Activated T-cell treated with anti-CD3 and anti-CD28 coated beads, Interleukin-2, amount 50 U/mL, for 72 hours (primary cell): ENCODE results near the gene CMIP. TPM values are rescaled to one million over a fixed set of nuclear protein-coding genes. Genes with fewer than 3 reads are reported as not detected.
"Not testable (repeated sequence)": the region's sequence is repeated elsewhere in the genome, so short reads cannot be mapped to it uniquely, and the experiment has no call there.

Source experiments
- ATAC-seq, 2 donors: fragments of 150-1000 bp; cut with Tn5 transposase; replicated peaks in 1 of 2; 2 replicates each; pipeline ENCODE4 v1.10.0; 2021; ENCODE audit warnings: moderate library complexity in 2 of 2, mild to moderate bottlenecking in 1 of 2
- DNase-seq, 2 donors: peaks; one replicate each; pipeline ENCODE4 v3.0.0; 2021 to 2022; ENCODE audit warnings: mixed read lengths in 1 of 2
- H3K27ac Mint-ChIP-seq: one replicate; pipeline ENCODE4 v1.8.0; 2022; ENCODE audit warnings: mild to moderate bottlenecking, moderate library complexity, mixed read lengths
- H3K27me3 Mint-ChIP-seq: one replicate; pipeline ENCODE4 v1.8.0; 2022; ENCODE audit warnings: low read depth, mixed read lengths
- H3K36me3 Mint-ChIP-seq, 2 donors: one replicate each; pipeline ENCODE4 v1.8.0; 2022; ENCODE audit warnings: mixed read lengths in 2 of 2, mild to moderate bottlenecking in 1 of 2; ENCODE audit not compliant: insufficient read depth in 2 of 2
- H3K4me1 Mint-ChIP-seq: one replicate; pipeline ENCODE4 v1.8.0; 2022; ENCODE audit warnings: low read depth, mixed read lengths
- H3K4me3 Mint-ChIP-seq, 2 donors: one replicate each; pipeline ENCODE4 v1.8.0; 2022; ENCODE audit warnings: mild to moderate bottlenecking in 2 of 2, mixed read lengths in 2 of 2, moderate library complexity in 2 of 2
- H3K9me3 Mint-ChIP-seq, 2 donors: one replicate each; pipeline ENCODE4 v1.8.0; 2022; ENCODE audit warnings: mixed read lengths in 2 of 2
- total RNA-seq, 2 donors: library from RNA; stranded (reverse); gene quantifications; one replicate each; pipeline ENCODE4 v1.2.3, GENCODE V29; 2022

CMIP gene
- total RNA-seq, 2 donors from 2014 or later, result 53.1 to 59.0 TPM

- Mint-ChIP-seq H3K4me3 (no peak overlapping the region), H3K27me3 (no peaks in the 10 kb centered on the region), H3K36me3 (no peaks in the 10 kb centered on the region), H3K27ac (no peak overlapping the region), H3K9me3 (no peaks in the 10 kb centered on the region), H3K4me1 (peaks cover 15% of the 10 kb centered on the region)
- DNase-seq (no peak), ATAC-seq (no peak)
Observed at GRCh38 chr16:81574168-81574567, 129.6 kb downstream of the CMIP start.

- no peaks in the 10 kb centered on the region for H3K27me3 Mint-ChIP-seq
- no peaks in the 10 kb centered on the region for H3K36me3 Mint-ChIP-seq
- ATAC-seq, result no peak
Observed at GRCh38 chr16:81575307-81575706, 130.7 kb downstream of the CMIP start.

GRCh38 chr16:81575834-81576233 lies 131.2 kb downstream of the CMIP start:
- H3K9me3 Mint-ChIP-seq, result no peaks in the 10 kb centered on the region
- DNase-seq (no peak), ATAC-seq (no peak)
- H3K4me1 Mint-ChIP-seq, result peaks cover 5% of the 10 kb centered on the region
- H3K4me3 Mint-ChIP-seq, result no peak overlapping the region
- no peak overlapping the region for H3K27ac Mint-ChIP-seq
- no peaks in the 10 kb centered on the region for H3K27me3 Mint-ChIP-seq
- H3K36me3 Mint-ChIP-seq, result no peaks in the 10 kb centered on the region

More at GRCh38 chr16:81575307-81575706, 130.7 kb downstream of the CMIP start:
- H3K27ac Mint-ChIP-seq, result no peak overlapping the region
- H3K9me3 Mint-ChIP-seq, result no peaks in the 10 kb centered on the region
- H3K4me3 Mint-ChIP-seq, result no peak overlapping the region
- H3K4me1 Mint-ChIP-seq, result peaks cover 5% of the 10 kb centered on the region
- no peak for DNase-seq

- ATAC-seq (no peak), DNase-seq (no peak)
Observed at GRCh38 chr16:81576696-81577095, 132.1 kb downstream of the CMIP start.

GRCh38 chr16:81577272-81577671 lies 132.7 kb downstream of the CMIP start:
- not testable (repeated sequence) for H3K27ac Mint-ChIP-seq, H3K4me3 Mint-ChIP-seq, H3K27me3 Mint-ChIP-seq, DNase-seq, H3K36me3 Mint-ChIP-seq, H3K4me1 Mint-ChIP-seq, H3K9me3 Mint-ChIP-seq, ATAC-seq

More at GRCh38 chr16:81576696-81577095, 132.1 kb downstream of the CMIP start:
- H3K4me1 Mint-ChIP-seq, result peaks cover 5% of the 10 kb centered on the region
- H3K36me3 Mint-ChIP-seq, result no peaks in the 10 kb centered on the region
- no peaks in the 10 kb centered on the region for H3K9me3 Mint-ChIP-seq
- no peak overlapping the region for H3K27ac Mint-ChIP-seq
- no peak overlapping the region for H3K4me3 Mint-ChIP-seq
- H3K27me3 Mint-ChIP-seq, result no peaks in the 10 kb centered on the region

GRCh38 chr16:81578076-81578475 lies 133.5 kb downstream of the CMIP start:
- Mint-ChIP-seq H3K27me3 (no peaks in the 10 kb centered on the region), H3K4me3 (no peak overlapping the region), H3K9me3 (no peaks in the 10 kb centered on the region), H3K27ac (no peak overlapping the region), H3K36me3 (no peaks in the 10 kb centered on the region), H3K4me1 (peaks cover 5% of the 10 kb centered on the region)
- no peak for DNase-seq
- ATAC-seq, result no peak

- no peak overlapping the region for H3K4me3 Mint-ChIP-seq
- H3K4me1 Mint-ChIP-seq, result peaks cover 5% of the 10 kb centered on the region
- ATAC-seq (no peak), DNase-seq (no peak)
- H3K36me3 Mint-ChIP-seq, result no peaks in the 10 kb centered on the region
- H3K9me3 Mint-ChIP-seq, result no peaks in the 10 kb centered on the region
- no peak overlapping the region for H3K27ac Mint-ChIP-seq
- H3K27me3 Mint-ChIP-seq, result no peaks in the 10 kb centered on the region
Observed at GRCh38 chr16:81578636-81579413, 134.2 kb downstream of the CMIP start.

- H3K27me3 Mint-ChIP-seq, result no peaks in the 10 kb centered on the region
- H3K9me3 Mint-ChIP-seq, result no peaks in the 10 kb centered on the region
- H3K36me3 Mint-ChIP-seq, result no peaks in the 10 kb centered on the region
- no peak for DNase-seq
- no peak for ATAC-seq
- H3K4me3 Mint-ChIP-seq, result no peak overlapping the region
- no peak overlapping the region for H3K27ac Mint-ChIP-seq
- no peaks in the 10 kb centered on the region for H3K4me1 Mint-ChIP-seq
Observed at GRCh38 chr16:81581107-81581506, 136.5 kb downstream of the CMIP start.

GRCh38 chr16:81582655-81583441 lies 138.2 kb downstream of the CMIP start:
- Mint-ChIP-seq H3K27me3 (no peaks in the 10 kb centered on the region), H3K4me3 (no peak overlapping the region), H3K4me1 (no peaks in the 10 kb centered on the region), H3K27ac (no peak overlapping the region), H3K36me3 (no peaks in the 10 kb centered on the region), H3K9me3 (no peaks in the 10 kb centered on the region)
- no peak for ATAC-seq
- no peak for DNase-seq

- H3K27ac Mint-ChIP-seq, result no peak overlapping the region
- H3K36me3 Mint-ChIP-seq, result no peaks in the 10 kb centered on the region
Observed at GRCh38 chr16:81583893-81584631, 139.5 kb downstream of the CMIP start.

GRCh38 chr16:81585785-81586184 lies 141.2 kb downstream of the CMIP start:
- H3K4me1 Mint-ChIP-seq, result peaks cover 8% of the 10 kb centered on the region
- H3K36me3 Mint-ChIP-seq, result no peaks in the 10 kb centered on the region
- DNase-seq (no peak), ATAC-seq (no peak)
- no peaks in the 10 kb centered on the region for H3K27me3 Mint-ChIP-seq
- no peak overlapping the region for H3K27ac Mint-ChIP-seq
- no peak overlapping the region for H3K4me3 Mint-ChIP-seq
- no peaks in the 10 kb centered on the region for H3K9me3 Mint-ChIP-seq

More at GRCh38 chr16:81583893-81584631, 139.5 kb downstream of the CMIP start:
- H3K9me3 Mint-ChIP-seq, result no peaks in the 10 kb centered on the region
- H3K4me3 Mint-ChIP-seq, result no peak overlapping the region
- H3K27me3 Mint-ChIP-seq, result no peaks in the 10 kb centered on the region
- peaks cover 8% of the 10 kb centered on the region for H3K4me1 Mint-ChIP-seq
- DNase-seq (no peak), ATAC-seq (no peak)

GRCh38 chr16:81586417-81586816 lies 141.8 kb downstream of the CMIP start:
- no peak for ATAC-seq
- no peaks in the 10 kb centered on the region for H3K9me3 Mint-ChIP-seq

More at GRCh38 chr16:81586417-81586816, 141.8 kb downstream of the CMIP start:
- no peaks in the 10 kb centered on the region for H3K27me3 Mint-ChIP-seq
- H3K4me3 Mint-ChIP-seq, result no peak overlapping the region
- H3K4me1 Mint-ChIP-seq, result peaks cover 8% of the 10 kb centered on the region
- DNase-seq, result no peak
- H3K36me3 Mint-ChIP-seq, result no peaks in the 10 kb centered on the region
- no peak overlapping the region for H3K27ac Mint-ChIP-seq
